HG03066 (cell line): ENCODE results near the gene DLG3.
"Not testable (repeated sequence)": the region's sequence is repeated elsewhere in the genome, so short reads cannot be mapped to it uniquely, and the experiment has no call there.

ENCODE experiments used
- ATAC-seq: cut with Tn5 transposase; IDR thresholded peaks from one replicate; pipeline ENCODE4 v1.9.1; 2021; ENCODE audit warnings: low read depth; ENCODE audit not compliant: unreplicated experiment

DLG3 gene

GRCh38 chrX:70444326-70444945 lies at the start of gene DLG3:
DLG3 (plus strand) TSS chrX:70444835; CDS start chrX:70445202, 367 bp downstream.
- ATAC-seq: no peak

GRCh38 chrX:70398899-70399298 lies 45.7 kb upstream of the DLG3 start:
- ATAC-seq: no peak

DNA sequence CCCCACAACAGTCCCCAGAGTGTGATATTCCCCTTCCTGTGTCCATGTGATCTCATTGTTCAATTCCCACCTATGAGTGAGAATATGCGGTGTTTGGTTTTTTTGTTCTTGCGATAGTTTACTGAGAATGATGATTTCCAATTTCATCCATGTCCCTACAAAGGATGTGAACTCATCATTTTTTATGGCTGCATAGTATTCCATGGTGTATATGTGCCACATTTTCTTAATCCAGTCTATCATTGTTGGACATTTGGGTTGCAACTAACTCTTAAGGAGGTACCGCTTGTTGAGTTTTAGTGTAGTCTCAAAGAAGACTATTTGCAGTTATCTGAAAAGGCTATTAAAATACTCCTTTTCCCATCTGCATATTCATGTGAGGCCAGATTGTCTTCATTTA lies 44.5 kb upstream of the DLG3 start:
- ATAC-seq: not testable (repeated sequence)

GRCh38 chrX:70402721-70403120 lies 41.9 kb upstream of the DLG3 start:
- no peak for ATAC-seq

DNA sequence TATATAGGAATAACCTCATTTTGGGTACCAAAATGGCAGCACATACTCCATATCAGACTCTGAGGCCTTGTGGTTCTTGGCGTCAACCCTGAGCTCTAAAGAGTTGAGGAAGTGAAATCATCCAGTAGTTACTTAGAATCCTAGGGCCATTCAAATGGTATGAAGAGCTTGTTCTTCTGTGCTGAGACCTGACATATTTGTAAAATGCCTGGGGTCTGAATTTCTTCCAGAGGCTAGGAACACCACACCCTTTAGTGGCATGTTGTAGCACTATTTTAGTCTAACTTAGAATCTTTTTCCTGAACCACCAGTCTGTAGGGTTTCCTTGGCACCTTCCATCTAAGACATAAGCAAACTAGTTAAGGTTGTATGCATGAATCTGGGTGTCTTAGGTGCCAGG lies 39.6 kb upstream of the DLG3 start:
- no peak for ATAC-seq

DNA sequence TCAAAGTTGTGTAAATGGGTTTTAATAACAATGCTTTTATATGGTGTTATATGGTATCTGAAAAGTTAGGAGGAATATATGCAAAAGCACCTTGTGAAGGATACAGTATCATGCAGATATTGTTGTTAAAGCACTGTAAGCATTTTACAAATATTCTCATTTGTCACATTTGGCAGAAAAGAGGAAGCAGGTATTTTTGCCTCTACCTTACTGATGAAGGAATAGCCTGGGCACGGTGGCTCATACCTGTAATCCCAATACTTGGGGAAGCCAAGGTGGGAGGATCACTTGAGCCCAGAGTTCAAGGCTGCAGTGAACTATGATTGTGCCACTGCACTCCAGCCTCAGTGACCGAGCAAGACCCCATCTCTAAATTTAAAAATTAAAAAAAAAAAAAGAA lies 33.7 kb upstream of the DLG3 start:
- no peak for ATAC-seq

DNA sequence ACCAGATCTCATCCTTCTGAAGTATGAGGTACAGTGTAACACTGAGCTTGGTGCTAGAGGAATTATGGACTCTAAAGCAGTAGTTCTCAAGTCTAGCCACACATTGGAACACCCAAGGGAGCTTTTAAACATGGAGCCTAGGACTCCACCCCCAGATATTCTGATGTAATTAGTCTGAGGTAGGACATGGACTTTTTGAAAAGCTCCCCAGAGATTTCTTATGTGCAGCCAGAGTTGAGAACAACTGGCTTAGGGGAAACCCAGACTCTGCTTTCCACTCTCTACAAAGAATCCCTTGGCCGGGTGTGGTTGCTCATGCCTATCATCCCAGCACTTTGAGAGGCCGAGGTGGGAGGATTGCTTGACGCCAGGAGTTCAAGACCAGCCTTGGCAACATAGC lies 33.2 kb upstream of the DLG3 start:
- no peak for ATAC-seq

DNA sequence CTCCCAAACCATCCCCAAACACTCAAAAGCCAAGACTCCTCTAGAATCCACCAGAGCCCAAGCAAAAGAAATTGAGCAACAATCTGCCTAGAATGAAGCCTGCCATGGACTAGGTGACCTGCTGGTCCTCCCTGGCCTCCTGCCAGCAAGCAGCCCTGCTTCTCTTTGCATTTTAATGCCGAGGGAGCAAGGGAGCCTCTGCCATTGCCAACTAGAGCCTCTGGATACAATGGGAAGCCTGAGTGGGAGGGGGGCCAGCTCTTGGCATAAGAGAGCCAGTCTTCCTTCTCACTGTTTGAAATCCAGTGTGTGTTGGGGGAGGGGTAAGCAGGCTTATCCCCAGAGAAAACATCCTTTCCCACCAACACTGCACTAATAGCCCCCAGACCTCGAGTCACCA lies 23.0 kb upstream of the DLG3 start:
- no peak for ATAC-seq

DNA sequence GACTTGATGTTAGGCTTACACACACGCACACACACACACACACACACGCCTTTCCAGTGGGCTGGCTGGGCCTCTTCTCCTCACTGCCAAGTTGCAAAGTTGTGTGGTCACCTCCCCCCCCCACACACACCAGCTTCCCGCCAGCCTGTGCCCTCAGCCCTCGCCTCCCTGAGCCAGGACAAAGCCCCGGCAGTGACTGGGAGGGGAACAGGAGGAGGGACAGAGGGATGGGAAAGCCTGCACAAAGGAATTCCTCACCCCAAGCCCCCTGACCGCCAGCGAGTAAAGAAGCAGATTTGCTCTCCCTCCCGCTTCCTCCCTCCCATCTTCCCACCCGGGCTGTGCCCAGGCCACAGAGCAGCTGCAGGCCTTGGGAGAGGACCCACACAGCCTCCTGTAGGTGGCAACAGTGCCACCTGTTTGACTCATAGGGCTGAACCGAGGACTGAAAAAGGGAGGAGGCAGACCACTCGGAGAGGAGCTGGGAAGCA lies 21.7 kb upstream of the DLG3 start, which contains the start of gene GDPD2:
Gene GDPD2, plus strand, starts transcription at position 464 of the 491 bp plus-strand sequence. CDS start 1,671 bp downstream, outside the sequence.
- no peak for ATAC-seq

DNA sequence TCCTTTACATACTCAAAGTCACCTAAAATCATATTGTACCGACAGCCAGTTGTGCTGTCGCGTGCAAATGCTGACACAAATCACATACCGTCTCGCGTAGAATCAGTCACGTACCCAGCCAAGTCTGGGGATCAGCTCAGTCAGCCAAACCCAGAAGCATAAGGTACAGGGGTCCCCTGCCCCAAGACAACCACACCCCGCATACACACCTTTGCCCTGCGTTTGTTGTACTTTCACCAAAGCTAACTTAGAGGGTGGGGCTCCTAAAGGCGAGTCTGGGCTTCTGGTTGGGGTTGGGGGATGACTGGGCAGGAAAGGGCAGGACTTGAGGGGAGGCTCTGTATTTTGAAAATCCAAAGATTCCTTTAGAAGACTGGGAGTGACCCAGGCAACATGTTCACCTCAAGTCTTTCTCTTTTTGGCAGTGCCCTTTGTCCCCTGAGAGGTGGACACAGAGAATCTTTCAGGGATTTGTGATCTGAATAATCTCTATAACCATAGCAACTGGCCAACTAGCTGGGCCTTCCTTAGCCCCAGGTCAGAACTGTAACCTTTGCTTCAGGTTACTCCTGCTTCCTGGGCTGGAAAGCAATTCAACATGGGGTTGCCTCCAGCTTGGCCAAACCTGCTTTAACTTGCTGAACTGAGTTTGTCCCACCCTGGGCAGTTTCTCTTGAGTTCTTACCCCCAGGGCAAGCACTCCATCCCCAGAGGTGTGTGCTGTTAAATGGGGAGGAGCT lies 20.5 kb upstream of the DLG3 start:
- no peak for ATAC-seq

DNA sequence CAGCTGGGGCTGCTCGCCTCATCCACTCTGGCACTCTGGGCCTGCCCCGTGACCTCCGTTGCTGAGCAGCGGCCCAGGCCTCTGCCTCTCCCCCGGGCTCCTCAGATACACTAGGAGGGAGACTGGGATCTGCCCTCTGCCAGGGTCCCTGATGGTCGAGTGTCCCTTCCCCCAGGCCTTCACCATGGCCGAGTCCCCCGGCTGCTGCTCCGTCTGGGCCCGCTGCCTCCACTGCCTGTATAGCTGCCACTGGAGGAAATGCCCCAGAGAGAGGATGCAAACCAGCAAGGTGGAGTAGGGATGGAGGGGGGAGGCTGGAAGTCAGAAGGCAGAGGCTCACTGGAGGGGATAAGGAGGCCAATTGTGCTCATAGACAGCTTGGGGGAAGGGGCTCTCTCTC lies 19.8 kb upstream of the DLG3 start:
- ATAC-seq: no peak

- ATAC-seq: no peak
These were observed 18.1 kb upstream of the DLG3 start for GRCh38 chrX:70426286-70427278.

DNA sequence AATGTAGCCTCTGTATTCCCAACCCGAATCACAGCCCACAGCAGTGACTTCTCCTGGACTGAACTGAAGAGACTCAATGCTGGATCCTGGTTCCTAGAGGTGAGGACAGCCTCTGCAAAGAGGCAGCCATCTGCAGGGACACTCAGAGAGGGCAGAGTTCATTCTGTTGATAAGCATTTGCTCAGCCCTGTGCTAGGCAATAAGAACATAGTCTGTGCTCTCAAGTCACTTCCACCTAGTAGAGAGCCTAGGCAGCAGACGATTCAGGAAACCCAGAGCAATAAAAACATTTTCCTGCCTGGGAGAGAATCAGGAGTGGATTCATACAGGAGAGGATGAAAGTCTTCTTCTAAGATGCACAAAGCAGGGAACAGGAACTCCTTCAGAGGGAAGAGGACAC lies 17.3 kb upstream of the DLG3 start:
- ATAC-seq: no peak

- ATAC-seq: no peak
These were observed 14.9 kb upstream of the DLG3 start for GRCh38 chrX:70429759-70430158.

- ATAC-seq: no peak
These were observed 11.4 kb upstream of the DLG3 start for GRCh38 chrX:70432936-70433847.

DNA sequence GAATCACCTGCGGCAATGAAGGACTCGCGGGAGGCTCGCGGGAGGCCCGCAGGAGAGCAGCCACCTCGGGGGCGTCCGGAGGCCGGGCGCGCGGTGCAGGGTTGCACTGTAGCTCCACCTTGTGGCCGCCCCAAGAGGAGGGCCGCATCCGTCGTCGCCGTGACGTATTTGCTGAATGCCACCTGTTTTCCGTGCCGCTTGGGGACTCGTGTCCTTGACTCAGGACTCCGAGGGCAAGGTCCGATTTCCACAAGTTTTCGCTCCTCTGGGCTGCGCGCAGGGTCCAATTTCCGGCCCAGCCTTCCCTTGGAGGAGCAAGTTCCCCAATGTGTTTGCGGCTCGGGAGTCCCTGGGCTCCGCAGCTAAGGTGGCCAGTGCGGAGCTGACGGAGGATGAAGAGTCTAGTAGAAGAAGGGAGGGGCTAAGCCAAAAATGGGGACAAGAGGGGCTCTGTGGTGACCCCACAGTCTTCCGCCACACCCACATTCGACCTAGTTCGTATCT lies 10.7 kb upstream of the DLG3 start:
- ATAC-seq: peak; percentile 53

DNA sequence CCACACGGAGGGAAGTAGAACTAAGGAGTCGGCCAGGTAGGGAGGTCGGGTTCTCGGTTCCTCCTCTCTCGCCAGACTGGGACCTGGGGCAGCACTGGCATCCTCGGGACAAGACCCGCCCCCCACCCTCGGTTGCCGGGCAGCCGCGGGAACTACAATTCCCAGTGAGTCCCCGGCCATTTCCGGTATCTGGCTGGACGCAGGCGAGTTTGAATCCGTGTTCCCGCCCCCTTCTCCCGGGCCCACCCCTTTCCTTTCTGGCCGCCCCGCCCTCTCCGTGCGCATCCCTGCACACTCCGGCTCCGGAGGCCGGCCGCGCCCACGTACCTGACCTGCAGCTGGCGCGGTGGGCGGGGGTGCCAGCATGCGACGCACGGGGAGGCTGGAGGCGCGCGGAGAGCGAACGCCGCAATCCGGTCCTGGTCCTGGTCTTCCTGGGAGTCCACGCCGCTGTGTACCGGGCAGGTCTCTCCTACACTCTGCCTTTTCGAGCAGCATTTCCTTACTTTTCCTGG lies 10.2 kb upstream of the DLG3 start:
- ATAC-seq: peak; percentile 63

GRCh38 chrX:70434914-70435586 lies 9.6 kb upstream of the DLG3 start:
- no peak for ATAC-seq

- ATAC-seq: no peak
These were observed 8.3 kb upstream of the DLG3 start for GRCh38 chrX:70436343-70436742.
